GM13976 (cell line): Measurements from ENCODE around the gene PRF1.

Experiments used
- DNase-seq: peaks from one replicate; pipeline ENCODE4 v3.0.0; 2012; ENCODE audit warnings: low spot score
- in situ Hi-C: fragments of 300-500 bp; cut with MboI; formaldehyde crosslinking; loops from one replicate; pipeline ENCODE4 v1.12.0; 2022; ENCODE audit warnings: low sequenced_read_pairs, mixed read lengths, inconsistent platforms; ENCODE audit not compliant: unreplicated experiment
- TF ChIP-seq, protein P1 (sequence below): IDR thresholded peaks from 2 replicates; pipeline ENCODE4 v1.5.1; 2012; ENCODE audit warnings: borderline replicate concordance, mild to moderate bottlenecking; ENCODE audit not compliant: insufficient read depth; ENCODE audit errors: extremely low read depth, missing control alignments, control extremely low read depth

The PRF1 gene

DNA sequence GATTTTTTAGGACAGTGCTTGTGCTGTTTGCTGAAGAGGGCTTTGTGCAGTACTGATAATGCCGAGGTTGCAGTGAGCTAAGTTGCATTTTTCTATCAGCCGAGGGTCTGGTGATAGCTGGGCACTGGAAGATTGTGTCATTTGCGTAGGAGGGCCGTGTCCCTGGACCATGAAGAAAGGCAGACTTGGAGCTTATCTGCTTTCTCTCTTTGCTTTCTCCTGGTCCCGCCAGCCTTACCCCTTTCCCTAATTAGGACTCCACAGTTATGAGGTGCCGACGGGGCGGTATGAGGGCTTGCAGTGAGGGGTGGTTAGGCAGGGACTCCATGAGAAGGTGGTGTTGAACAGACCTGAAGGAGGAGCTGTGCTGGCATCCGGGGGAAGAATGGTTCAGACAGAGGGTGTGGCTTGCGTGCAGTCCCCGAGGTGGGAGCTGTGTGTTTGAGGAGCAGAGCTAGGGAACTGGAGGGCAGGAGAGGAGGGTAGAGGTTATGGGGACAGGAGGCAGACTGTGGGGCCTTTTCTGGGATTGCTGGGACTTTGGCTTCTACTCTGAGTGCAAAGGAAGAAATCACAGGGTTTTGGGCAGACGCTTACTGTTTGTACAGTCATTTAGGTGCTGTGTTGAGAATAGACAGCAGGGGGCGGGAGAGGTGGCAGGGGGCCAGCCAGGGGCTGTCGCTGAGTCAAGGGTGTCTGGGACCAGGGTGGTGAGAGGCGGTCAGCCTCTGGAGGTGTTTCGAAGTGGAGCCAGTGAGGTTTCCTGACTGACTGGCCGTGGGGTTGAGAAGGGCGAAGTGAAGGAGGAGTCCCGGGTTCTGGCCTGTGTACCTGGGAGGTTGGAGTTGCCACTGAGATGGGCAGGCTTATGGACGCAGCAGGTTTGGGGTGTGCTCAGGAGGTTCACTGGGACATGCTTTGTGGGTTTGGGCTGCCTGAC is 43.4 kb downstream of the PRF1 start:
- peak; percentile 80 for DNase-seq
- TF ChIP-seq, protein P1, sequence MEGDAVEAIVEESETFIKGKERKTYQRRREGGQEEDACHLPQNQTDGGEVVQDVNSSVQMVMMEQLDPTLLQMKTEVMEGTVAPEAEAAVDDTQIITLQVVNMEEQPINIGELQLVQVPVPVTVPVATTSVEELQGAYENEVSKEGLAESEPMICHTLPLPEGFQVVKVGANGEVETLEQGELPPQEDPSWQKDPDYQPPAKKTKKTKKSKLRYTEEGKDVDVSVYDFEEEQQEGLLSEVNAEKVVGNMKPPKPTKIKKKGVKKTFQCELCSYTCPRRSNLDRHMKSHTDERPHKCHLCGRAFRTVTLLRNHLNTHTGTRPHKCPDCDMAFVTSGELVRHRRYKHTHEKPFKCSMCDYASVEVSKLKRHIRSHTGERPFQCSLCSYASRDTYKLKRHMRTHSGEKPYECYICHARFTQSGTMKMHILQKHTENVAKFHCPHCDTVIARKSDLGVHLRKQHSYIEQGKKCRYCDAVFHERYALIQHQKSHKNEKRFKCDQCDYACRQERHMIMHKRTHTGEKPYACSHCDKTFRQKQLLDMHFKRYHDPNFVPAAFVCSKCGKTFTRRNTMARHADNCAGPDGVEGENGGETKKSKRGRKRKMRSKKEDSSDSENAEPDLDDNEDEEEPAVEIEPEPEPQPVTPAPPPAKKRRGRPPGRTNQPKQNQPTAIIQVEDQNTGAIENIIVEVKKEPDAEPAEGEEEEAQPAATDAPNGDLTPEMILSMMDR, result peak; percentile 45
- in situ Hi-C loops, result loop anchor here (10.0 kb wide), 1 partner anchor 206 kb away; no protein-coding TSS in a partner anchor

DNA sequence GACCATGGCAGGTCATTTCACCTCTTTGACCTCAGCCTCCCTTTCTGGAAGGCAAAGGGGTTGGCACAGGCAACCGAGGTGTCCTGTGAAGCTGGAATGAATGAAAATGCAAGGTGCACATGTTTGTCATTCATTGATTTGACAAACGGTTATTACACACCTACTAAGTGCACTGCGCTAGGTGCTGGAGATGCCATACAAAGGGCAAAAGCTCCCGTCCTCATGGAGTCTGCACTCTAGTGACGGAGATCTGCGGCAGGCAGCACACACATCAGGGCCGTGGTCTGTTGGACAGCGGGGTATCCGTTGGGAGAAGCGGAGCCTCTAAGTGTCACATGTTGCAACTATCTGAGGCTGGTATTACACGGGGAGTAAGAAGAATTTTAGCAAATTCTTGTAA is 44.2 kb downstream of the PRF1 start:
- TF ChIP-seq, protein P1, result no peak
- in situ Hi-C loops, result loop anchor here (10.0 kb wide), 1 partner anchor 207 kb away; no protein-coding TSS in a partner anchor
- no peak for DNase-seq

DNA sequence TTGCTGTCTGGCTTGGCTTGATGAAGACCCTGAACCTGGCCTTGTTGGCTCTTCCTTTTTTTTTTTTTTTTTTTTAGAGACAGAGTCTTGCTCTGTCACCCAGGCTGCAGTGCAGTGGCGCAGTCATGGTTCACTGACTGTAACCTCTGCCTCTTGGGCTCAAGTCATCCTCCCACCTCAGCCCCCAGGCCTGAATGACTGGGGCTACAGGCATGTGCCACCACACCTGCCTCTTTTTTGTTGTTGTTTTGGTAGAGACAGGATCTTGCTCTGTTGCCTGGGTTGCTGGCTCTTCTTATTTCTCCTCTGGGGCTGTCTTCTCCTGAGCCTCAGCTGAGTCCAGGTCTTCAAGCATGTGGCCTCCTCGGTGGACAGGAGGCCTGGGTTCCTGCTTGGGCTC is 44.7 kb downstream of the PRF1 start:
- TF ChIP-seq, protein P1, result no peak
- in situ Hi-C loops, result loop anchor here (10.0 kb wide), 1 partner anchor 207 kb away; no protein-coding TSS in a partner anchor
- no peak for DNase-seq

GRCh38 chr10:70557086-70557845 is 45.3 kb downstream of the PRF1 start:
- no peak for DNase-seq
- in situ Hi-C loops, result loop anchor here (10.0 kb wide), 1 partner anchor 208 kb away; no protein-coding TSS in a partner anchor
- TF ChIP-seq, protein P1, result no peak

DNA sequence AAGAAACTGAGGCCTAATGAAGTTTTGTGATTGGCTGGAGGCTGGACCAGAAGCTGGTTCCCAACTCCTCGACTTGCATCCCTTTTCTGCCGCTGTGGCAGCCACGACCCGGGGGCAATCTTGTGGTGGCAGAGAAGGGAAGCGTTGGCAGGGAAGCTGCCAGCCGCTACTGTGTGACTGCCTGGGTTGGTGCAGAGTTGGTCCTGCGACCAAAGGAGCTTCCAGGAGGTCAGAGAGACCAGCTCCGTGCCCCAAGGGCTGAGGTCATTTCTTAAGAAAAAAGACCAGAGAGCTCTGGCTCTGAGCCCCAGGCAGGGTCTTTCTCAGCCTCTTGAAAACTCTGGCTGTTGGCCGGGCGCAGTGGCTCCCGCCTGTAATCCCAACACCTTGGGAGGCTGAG is 47.2 kb downstream of the PRF1 start:
- TF ChIP-seq, protein P1, result no peak
- in situ Hi-C loops, result loop anchor here (10.0 kb wide), 1 partner anchor 209 kb away; no protein-coding TSS in a partner anchor
- no peak for DNase-seq

- in situ Hi-C loops, result loop anchor here (10.0 kb wide), 1 partner anchor 212 kb away; no protein-coding TSS in a partner anchor
- DNase-seq, result no peak
- TF ChIP-seq, protein P1, result no peak
These were observed 50.0 kb downstream of the PRF1 start for GRCh38 chr10:70552586-70552985.
